HL-60 (cell line): ENCODE data around the gene TMEM145.

Experiments used
- DNase-seq, 2 experiments: peaks; one replicate each; pipeline ENCODE4 v3.0.0-alpha.2; 2010 to 2020; ENCODE audit warnings: low read depth in 1 of 2, low spot score in 1 of 2
- H3K27ac ChIP-seq: fragments of 250-450 bp; sonication (Bioruptor Pico); replicated peaks from 2 replicates; pipeline ENCODE4 v1.5.1; 2020; ENCODE audit warnings: mild to moderate bottlenecking, moderate library complexity
- H3K27me3 ChIP-seq: fragments of 250-450 bp; sonication (Bioruptor Pico); 2 replicates; pipeline ENCODE4 v1.5.1; 2021; ENCODE audit warnings: mild to moderate bottlenecking, moderate library complexity; ENCODE audit not compliant: insufficient read depth, poor library complexity, severe bottlenecking
- H3K4me3 ChIP-seq: replicated peaks from 2 replicates; pipeline ENCODE4 v1.5.1; 2011; ENCODE audit warnings: mild to moderate bottlenecking, control low read depth, low read length; ENCODE audit not compliant: insufficient read depth
- CTCF ChIP-seq: IDR thresholded peaks from one replicate; pipeline ENCODE4 v1.5.1; 2011; ENCODE audit warnings: low read length, control low read depth, inconsistent platforms; ENCODE audit not compliant: insufficient read depth
- GABPA ChIP-seq: IDR thresholded peaks from 2 replicates; pipeline ENCODE4 v1.6.1; 2012; ENCODE audit warnings: low read depth
- POLR2AphosphoS5 ChIP-seq: IDR thresholded peaks from 2 replicates; pipeline ENCODE4 v1.6.1; 2012; ENCODE audit warnings: low read depth
- REST ChIP-seq: IDR thresholded peaks from 2 replicates; pipeline ENCODE4 v1.6.1; 2012; ENCODE audit warnings: low read depth; ENCODE audit not compliant: insufficient replicate concordance
- SPI1 ChIP-seq: IDR thresholded peaks from 2 replicates; pipeline ENCODE4 v1.6.1; 2012; ENCODE audit warnings: low read depth, mild to moderate bottlenecking, borderline replicate concordance

Gene TMEM145

GRCh38 chr19:42268142-42268703 lies 44.9 kb upstream of the TMEM145 start:
- TF ChIP-seq SPI1 (peak; percentile 72; the same call in 1 of the 2 replicates), CTCF (no peak)
- Histone ChIP-seq H3K4me3 (peak overlapping the region; percentile 62), H3K27ac (peak overlapping the region; percentile 100), H3K27me3 (no peaks in the 10 kb centered on the region)
- peak; percentile 99 to 100 for DNase-seq

- DNase-seq: peak; percentile 100
- TF ChIP-seq REST (no peak), GABPA (peak; percentile 84), POLR2AphosphoS5 (no peak), CTCF (no peak), SPI1 (peak; percentile 21; the same call in 1 of the 2 replicates)
- H3K27ac ChIP-seq: peak within 1 kb of the TSS; percentile 100
These were observed 44.2 kb upstream of the TMEM145 start, which contains the start of gene CIC for GRCh38 chr19:42268704-42269477. CIC (plus strand) TSS chr19:42269252; CDS start chr19:42271784, 2,532 bp downstream.

GRCh38 chr19:42269478-42270345 lies 43.4 kb upstream of the TMEM145 start:
- Histone ChIP-seq H3K27ac (peak overlapping the region; percentile 100), H3K27me3 (no peaks in the 10 kb centered on the region), H3K4me3 (peak overlapping the region; percentile 76)
- no peak for TF ChIP-seq GABPA
- no peak for DNase-seq

More at GRCh38 chr19:42268704-42269477, 44.2 kb upstream of the TMEM145 start, which contains the start of gene CIC:
- no peaks in the 10 kb centered on the region for H3K27me3 ChIP-seq
- peak within 1 kb of the TSS; percentile 76 for H3K4me3 ChIP-seq

DNA sequence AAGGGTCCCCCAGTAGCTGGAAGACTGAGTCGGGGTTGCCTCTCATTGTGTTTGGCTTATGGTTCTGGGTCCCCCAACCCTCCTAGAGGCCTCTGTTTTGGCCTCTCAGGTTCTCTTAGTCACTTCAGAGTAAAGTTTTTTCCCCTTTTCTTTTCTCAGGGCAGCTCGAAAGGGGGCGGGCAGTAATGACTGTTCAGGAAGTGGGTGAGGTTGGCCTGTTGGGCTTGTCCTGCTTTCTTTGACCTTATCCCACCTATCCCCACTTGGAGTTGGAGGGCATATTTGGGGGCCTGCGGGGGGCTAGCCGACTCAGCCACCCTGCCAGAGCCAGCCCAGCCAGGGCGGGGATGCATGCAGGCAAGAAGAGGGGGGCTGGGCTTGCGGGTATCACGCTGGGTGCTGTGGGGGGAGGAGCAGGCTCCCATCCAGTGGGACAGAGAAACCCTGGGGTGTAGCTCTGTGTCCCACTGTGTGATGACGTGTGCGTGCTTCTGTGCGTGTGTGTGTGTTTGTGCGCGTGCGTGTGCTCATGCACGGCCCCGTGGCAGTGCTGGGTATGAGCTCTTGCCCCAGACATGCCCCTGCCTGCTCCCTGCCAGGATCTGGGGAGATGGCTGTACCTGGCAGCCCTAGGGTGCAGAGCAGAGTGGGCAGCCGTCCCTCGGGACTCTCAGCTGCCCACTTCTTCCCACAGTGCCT lies 42.6 kb upstream of the TMEM145 start:
- peak overlapping the region; percentile 100 for H3K27ac ChIP-seq
- DNase-seq: peak; percentile 64 to 71
- TF ChIP-seq REST (no peak), GABPA (no peak), CTCF (no peak), POLR2AphosphoS5 (no peak), SPI1 (no peak)
- H3K4me3 ChIP-seq: peak overlapping the region; percentile 76
- no peaks in the 10 kb centered on the region for H3K27me3 ChIP-seq
